HCT116 (cell line): ENCODE results near the gene ASS1. TPM values are rescaled to one million over a fixed set of nuclear protein-coding genes. Genes with fewer than 3 reads are reported as not detected.

Experiments used
- ATAC-seq: fragments of 200-7000 bp; cut with Tn5 transposase; 2 replicates; pipeline ENCODE4 v1.9.1; 2020; ENCODE audit warnings: mild to moderate bottlenecking, moderate library complexity
- BruUV-seq: library from RNA; stranded (reverse); fragments of 400-500 nt; replicated peaks from 2 replicates; lab custom pipeline; 2021; lab: Mats Ljungman, UMichigan
- CTCF ChIA-PET: fragments of 300-600 bp; sonication (Branson Sonifier 250); formaldehyde crosslinking; loops from one replicate; lab custom pipeline; 2021; ENCODE audit warnings: antibody characterized with exemption; lab: Charles Lee
- POLR2A ChIA-PET: fragments of 300-600, 350-600 bp; sonication (Branson Sonifier 250); formaldehyde crosslinking; loops from one replicate; lab custom pipeline; 2021; ENCODE audit warnings: antibody characterized with exemption; lab: Charles Lee
- RAD21 ChIA-PET, 2 experiments: fragments of 300-600 bp; sonication (Branson Sonifier 250); formaldehyde crosslinking; loops; one replicate each; lab custom pipeline; 2023; ENCODE audit warnings: low total read pairs in 2 of 2; ENCODE audit not compliant: uncharacterized antibody in 2 of 2, unreplicated experiment in 2 of 2, low non-redundant PET in 1 of 2; lab: Charles Lee
- DNase-seq: peaks from one replicate; pipeline ENCODE4 v3.0.0-alpha.2; 2010; ENCODE audit warnings: low read depth, low spot score
- H2AFZ ChIP-seq: fragments of 200-600 bp; shearing (Covaris generic), sonication (generic); 2 replicates; pipeline ENCODE4 v1.6.1; 2017; ENCODE audit warnings: low read depth, mixed run types, mixed read lengths, antibody characterized with exemption, low read length; ENCODE audit not compliant: poor library complexity, severe bottlenecking
- H3K27ac ChIP-seq: 2 replicates; pipeline ENCODE4 v1.5.1; 2012; ENCODE audit warnings: low read depth, low read length
- H3K27me3 ChIP-seq: fragments of 200-600 bp; sonication (generic); 2 replicates; pipeline ENCODE4 v1.6.1; 2016; ENCODE audit warnings: mixed run types, low read length, mixed read lengths; ENCODE audit not compliant: insufficient read depth
- H3K36me3 ChIP-seq, 2 experiments: fragments of 200-500 bp in 1 of 2; fragments of 200-600 bp in 1 of 2; sonication (Bioruptor generic) in 1 of 2; sonication (generic) in 1 of 2; 2 replicates each; pipeline versions ENCODE4 v1.5.1 to v1.6.1; 2014 to 2016; ENCODE audit warnings: low read length in 2 of 2, inconsistent platforms in 1 of 2, mixed read lengths in 1 of 2, mixed run types in 1 of 2; ENCODE audit not compliant: insufficient read depth in 2 of 2, control insufficient read depth in 1 of 2
- H3K4me1 ChIP-seq, 2 experiments: fragments of 200-600 bp in 1 of 2; sonication (generic) in 1 of 2; 2 replicates each; pipeline versions ENCODE4 v1.5.1 to v1.6.1; 2012 to 2017; ENCODE audit warnings: low read length in 2 of 2, inconsistent platforms in 1 of 2, mild to moderate bottlenecking in 1 of 2, mixed read lengths in 1 of 2, mixed run types in 1 of 2, moderate library complexity in 1 of 2; ENCODE audit not compliant: insufficient read depth in 2 of 2, control insufficient read depth in 1 of 2
- H3K4me2 ChIP-seq: fragments of 200-600 bp; sonication (generic); 2 replicates; pipeline ENCODE4 v1.6.1; 2017; ENCODE audit warnings: mixed run types, low read length, mixed read lengths
- H3K4me3 ChIP-seq, 2 experiments: fragments of 200-600 bp in 1 of 2; sonication (generic) in 1 of 2; replicated peaks in 1 of 2; 2 replicates each; pipeline ENCODE4 v1.5.1; 2011 to 2016; ENCODE audit warnings: low read length in 2 of 2, control low read depth in 1 of 2, low read depth in 1 of 2, mild to moderate bottlenecking in 1 of 2, mixed read lengths in 1 of 2, mixed run types in 1 of 2
- H3K79me2 ChIP-seq: fragments of 200-600 bp; sonication (generic); 2 replicates; pipeline ENCODE4 v1.6.1; 2017; ENCODE audit warnings: mild to moderate bottlenecking, mixed run types, low read length, moderate library complexity, mixed read lengths; ENCODE audit not compliant: insufficient read depth
- H3K9ac ChIP-seq: fragments of 200-600 bp; sonication (generic); 2 replicates; pipeline ENCODE4 v1.6.1; 2016; ENCODE audit warnings: low read length, mixed read lengths
- H3K9me2 ChIP-seq: fragments of 200-600 bp; sonication (generic), shearing (Covaris generic); 2 replicates; pipeline ENCODE4 v1.6.1; 2017; ENCODE audit warnings: mixed run types, mild to moderate bottlenecking, moderate library complexity; ENCODE audit not compliant: insufficient read depth
- H3K9me3 ChIP-seq, 2 experiments: fragments of 200-500 bp in 1 of 2; fragments of 200-600 bp in 1 of 2; sonication (Bioruptor generic) in 1 of 2; sonication (generic) in 1 of 2; 2 replicates each; pipeline ENCODE4 v1.6.1; 2014 to 2017; ENCODE audit warnings: low read length in 2 of 2, mixed read lengths in 2 of 2, inconsistent platforms in 1 of 2, low read depth in 1 of 2, mild to moderate bottlenecking in 1 of 2, mixed run types in 1 of 2, moderate library complexity in 1 of 2; ENCODE audit not compliant: control insufficient read depth in 1 of 2, insufficient read depth in 1 of 2
- H4K20me1 ChIP-seq: fragments of 200-600 bp; sonication (generic), shearing (Covaris generic); 2 replicates; pipeline ENCODE4 v1.6.1; 2017; ENCODE audit warnings: mixed run types, mild to moderate bottlenecking, moderate library complexity; ENCODE audit not compliant: insufficient read depth
- CEBPB ChIP-seq: IDR thresholded peaks from 2 replicates; pipeline ENCODE4 v1.6.1; 2012; ENCODE audit warnings: low read depth
- ELF1 ChIP-seq: IDR thresholded peaks from 2 replicates; pipeline ENCODE4 v1.6.1; 2012; ENCODE audit warnings: low read depth, borderline replicate concordance
- FOSL1 ChIP-seq: IDR thresholded peaks from 2 replicates; pipeline ENCODE4 v1.6.1; 2012; ENCODE audit warnings: low read depth
- JUND ChIP-seq: IDR thresholded peaks from 2 replicates; pipeline ENCODE4 v1.6.1; 2012
- POLR2A ChIP-seq: IDR thresholded peaks from 2 replicates; pipeline ENCODE4 v1.7.0; 2011; ENCODE audit warnings: borderline replicate concordance; ENCODE audit not compliant: insufficient read depth, insufficient read length; ENCODE audit errors: extremely low read depth
- YY1 ChIP-seq: IDR thresholded peaks from 2 replicates; pipeline ENCODE4 v1.6.1; 2011; ENCODE audit warnings: low read length, low read depth, moderate library complexity, mild to moderate bottlenecking; ENCODE audit not compliant: insufficient replicate concordance; ENCODE audit errors: extremely low read depth
- ZFX ChIP-seq: fragments of 450-650 bp; IDR thresholded peaks from 2 replicates; pipeline ENCODE4 v1.6.1; 2017
- intact Hi-C: fragments of 100-400 bp; cut with micrococcal nuclease; formaldehyde crosslinking; loops from 2 replicates; pipeline ENCODE4 v1.10.0; 2022
- total RNA-seq: library from RNA; stranded (reverse); gene quantifications from one replicate; pipeline ENCODE4 v1.2.1, GENCODE V29; 2021; ENCODE audit not compliant: unreplicated experiment
- TF ChIP-seq, protein P1 (sequence below): IDR thresholded peaks from 2 replicates; pipeline ENCODE4 v1.6.1; 2012; ENCODE audit warnings: low read depth
- TF ChIP-seq, protein P2 (sequence below): IDR thresholded peaks from 2 replicates; pipeline ENCODE4 v1.6.1; 2012

Gene ASS1
- total RNA-seq, 1 experiment from 2014 or later, result 92.6 TPM

DNA sequence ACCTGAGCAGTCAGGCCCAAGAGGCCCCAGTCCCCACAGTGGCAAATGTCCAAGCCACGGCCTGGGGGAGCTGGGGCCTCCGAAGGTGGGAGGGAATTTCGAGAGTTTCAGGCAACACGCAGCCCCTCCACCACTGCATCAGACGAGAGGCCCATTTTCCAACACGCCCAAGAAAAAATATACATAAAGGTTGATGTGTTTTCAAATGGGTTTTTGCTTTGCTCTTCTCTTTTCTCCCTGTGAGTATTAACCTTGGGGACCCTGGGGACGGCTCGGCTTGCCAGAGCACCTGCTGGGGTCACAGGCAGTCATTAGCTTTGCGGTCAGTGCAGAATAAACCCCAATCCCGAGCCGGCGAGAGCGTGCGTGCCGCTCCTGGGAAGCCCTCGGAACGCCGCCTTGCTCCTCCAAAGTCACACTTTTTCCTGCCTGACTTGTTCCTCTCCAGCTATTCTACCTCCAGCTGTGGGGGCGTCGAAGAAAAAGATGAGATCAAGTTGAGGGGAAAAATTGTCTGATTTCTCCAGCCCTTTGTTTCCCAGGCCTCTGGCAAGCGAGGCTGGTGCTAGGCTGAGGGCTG, 31.5 kb downstream of the ASS1 start:
- DNase-seq (no peak), ATAC-seq (no peak)
- TF ChIP-seq FOSL1 (no peak), POLR2A (no peak), ZFX (no peak), YY1 (no peak), JUND (no peak), CEBPB (no peak), ELF1 (no peak)
- TF ChIP-seq, protein P1, sequence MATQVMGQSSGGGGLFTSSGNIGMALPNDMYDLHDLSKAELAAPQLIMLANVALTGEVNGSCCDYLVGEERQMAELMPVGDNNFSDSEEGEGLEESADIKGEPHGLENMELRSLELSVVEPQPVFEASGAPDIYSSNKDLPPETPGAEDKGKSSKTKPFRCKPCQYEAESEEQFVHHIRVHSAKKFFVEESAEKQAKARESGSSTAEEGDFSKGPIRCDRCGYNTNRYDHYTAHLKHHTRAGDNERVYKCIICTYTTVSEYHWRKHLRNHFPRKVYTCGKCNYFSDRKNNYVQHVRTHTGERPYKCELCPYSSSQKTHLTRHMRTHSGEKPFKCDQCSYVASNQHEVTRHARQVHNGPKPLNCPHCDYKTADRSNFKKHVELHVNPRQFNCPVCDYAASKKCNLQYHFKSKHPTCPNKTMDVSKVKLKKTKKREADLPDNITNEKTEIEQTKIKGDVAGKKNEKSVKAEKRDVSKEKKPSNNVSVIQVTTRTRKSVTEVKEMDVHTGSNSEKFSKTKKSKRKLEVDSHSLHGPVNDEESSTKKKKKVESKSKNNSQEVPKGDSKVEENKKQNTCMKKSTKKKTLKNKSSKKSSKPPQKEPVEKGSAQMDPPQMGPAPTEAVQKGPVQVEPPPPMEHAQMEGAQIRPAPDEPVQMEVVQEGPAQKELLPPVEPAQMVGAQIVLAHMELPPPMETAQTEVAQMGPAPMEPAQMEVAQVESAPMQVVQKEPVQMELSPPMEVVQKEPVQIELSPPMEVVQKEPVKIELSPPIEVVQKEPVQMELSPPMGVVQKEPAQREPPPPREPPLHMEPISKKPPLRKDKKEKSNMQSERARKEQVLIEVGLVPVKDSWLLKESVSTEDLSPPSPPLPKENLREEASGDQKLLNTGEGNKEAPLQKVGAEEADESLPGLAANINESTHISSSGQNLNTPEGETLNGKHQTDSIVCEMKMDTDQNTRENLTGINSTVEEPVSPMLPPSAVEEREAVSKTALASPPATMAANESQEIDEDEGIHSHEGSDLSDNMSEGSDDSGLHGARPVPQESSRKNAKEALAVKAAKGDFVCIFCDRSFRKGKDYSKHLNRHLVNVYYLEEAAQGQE, result no peak
- TF ChIP-seq, protein P2, sequence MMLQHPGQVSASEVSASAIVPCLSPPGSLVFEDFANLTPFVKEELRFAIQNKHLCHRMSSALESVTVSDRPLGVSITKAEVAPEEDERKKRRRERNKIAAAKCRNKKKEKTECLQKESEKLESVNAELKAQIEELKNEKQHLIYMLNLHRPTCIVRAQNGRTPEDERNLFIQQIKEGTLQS, result no peak
- Histone ChIP-seq H2AFZ (no peak overlapping the region), H3K9me3 (no peaks in the 10 kb centered on the region), H3K79me2 (no peaks in the 10 kb centered on the region), H3K4me1 (no peaks in the 10 kb centered on the region), H3K36me3 (no peaks in the 10 kb centered on the region), H4K20me1 (no peaks in the 10 kb centered on the region), H3K4me3 (no peak overlapping the region), H3K9me2 (no peaks in the 10 kb centered on the region), H3K27me3 (no peaks in the 10 kb centered on the region), H3K4me2 (no peak overlapping the region), H3K27ac (no peak overlapping the region), H3K9ac (no peak overlapping the region)
- ChIA-PET POLR2A (no interaction called here), RAD21 (no interaction called here), CTCF (no interaction called here)
- intact Hi-C loops, result no loop called here
- no TSS peak for BruUV-seq
